HG03108 (cell line): ENCODE data around the gene TMEM72.
A peak's percentile ranks its signal among the peaks of the same experiment; 100 is the strongest.

Experiments
- ATAC-seq: cut with Tn5 transposase; IDR thresholded peaks from one replicate; pipeline ENCODE4 v1.9.1; 2021; ENCODE audit warnings: moderate library complexity; ENCODE audit not compliant: unreplicated experiment

Gene TMEM72

DNA sequence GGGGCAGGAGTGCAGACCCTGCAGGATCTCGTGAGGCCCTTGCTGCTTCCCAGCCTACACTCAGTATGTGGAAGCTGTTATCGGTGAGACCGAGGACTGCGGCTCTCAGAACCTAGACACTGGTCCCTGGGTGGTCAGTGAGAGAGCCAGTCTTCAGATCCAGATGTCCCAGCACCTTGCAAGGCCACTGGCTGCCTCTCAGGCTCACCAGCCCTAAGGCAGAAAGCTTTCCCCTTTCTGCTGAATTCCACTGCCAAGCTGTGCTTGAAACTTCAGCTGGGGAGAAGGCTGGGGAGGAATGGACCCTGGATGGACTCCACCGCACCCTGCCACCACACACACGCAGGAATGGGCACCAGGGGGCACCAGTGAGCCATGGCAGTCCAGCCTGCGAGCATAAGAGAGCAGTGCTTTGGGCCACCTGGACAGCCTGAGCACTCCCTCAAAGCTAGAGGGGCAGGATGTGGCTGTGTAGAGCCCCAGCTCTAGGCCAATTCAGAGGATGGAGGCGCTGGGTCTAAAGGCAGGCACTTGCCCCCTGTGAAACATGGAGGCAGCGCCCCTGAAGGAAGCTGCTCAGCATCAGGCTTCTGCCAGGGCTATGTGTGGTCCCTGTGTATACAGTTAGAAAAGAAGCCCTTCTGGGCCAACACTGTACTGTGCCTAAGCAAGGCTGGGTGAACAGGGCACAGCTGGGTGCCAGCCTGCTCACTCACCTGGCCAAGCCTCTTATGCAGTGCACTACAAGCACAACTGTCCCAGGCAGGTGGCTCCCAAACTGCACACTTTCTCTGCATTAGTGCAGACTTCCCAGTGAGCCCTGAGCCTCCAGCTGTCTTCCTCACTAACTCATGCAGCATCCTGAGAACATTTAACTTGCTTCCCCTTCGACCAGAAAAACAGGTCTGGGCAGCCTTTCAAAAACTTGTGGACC lies 21.6 kb downstream of the TMEM72 start:
- ATAC-seq, result peak; percentile 96

DNA sequence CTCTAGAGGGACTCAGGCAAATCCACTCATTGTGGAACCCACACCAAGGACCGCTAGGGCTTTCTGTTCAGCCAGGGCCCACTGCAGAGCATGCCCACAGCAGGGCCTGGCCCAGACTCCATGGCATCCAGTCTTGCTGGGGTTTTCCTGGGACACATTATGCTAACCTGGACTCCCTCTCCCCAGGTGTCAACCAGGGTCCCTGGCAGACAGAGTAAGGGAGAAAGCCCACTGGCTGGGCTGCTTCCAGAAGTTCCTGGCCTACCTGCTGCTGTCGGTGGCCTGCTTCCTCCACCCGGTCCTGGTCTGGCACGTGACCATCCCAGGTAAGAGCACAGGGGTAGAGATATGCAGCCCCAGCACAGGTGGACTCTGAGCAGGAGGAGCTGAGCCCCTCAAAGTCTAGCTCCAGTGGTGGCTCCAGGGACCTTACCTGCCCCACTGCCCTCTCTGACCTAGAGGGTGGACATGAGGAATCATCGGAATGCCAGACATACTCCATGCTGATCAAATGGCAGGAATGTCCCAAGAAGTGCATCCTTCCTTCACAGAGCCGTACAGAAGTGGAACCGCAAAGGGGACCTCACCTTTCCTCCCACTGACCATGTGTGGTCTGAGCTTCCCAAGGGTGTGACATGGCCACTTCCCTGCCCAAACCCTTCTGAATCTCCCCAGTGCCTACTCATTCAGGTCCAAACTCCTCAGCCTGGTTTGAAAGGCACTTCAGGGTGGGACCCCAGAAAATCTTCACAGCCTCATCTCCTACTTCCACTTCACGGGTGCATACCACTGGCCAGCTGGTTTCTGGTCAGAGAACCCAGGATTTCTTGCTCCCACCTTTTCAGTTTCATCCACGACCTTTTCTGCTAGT lies 22.5 kb downstream of the TMEM72 start:
- ATAC-seq, result no peak

DNA sequence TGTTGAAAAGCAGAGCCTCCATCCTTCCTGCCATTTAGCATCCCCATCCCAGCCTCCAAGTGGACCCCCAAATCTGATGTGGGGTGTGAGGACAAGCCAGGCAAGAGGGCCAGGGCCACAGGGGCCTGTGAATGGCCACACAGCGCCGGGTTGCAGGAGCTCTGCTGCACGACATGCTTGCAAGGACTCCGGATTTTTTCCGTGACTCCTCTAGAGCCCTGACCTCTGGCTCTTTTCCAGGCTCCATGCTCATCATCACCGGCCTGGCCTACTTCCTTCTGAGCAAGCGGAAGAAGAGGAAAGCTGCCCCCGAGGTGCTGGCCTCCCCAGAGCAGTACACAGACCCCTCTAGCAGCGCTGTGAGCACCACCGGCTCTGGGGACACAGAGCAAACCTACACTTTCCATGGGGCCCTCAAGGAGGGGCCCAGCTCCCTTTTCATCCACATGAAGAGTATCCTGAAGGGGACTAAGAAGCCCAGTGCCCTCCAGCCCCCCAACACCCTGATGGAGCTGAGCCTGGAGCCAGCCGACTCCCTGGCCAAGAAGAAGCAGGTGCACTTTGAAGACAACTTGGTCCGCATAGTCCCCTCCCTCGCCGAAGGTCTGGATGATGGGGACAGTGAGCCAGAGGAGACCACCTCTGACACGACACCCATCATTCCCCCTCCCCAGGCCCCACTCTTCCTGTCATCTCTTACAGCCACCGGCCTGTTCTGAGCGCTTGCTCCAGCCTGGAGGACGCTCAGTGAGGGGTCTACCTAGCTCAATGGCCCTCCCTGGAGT lies 23.5 kb downstream of the TMEM72 start:
- ATAC-seq, result no peak

DNA sequence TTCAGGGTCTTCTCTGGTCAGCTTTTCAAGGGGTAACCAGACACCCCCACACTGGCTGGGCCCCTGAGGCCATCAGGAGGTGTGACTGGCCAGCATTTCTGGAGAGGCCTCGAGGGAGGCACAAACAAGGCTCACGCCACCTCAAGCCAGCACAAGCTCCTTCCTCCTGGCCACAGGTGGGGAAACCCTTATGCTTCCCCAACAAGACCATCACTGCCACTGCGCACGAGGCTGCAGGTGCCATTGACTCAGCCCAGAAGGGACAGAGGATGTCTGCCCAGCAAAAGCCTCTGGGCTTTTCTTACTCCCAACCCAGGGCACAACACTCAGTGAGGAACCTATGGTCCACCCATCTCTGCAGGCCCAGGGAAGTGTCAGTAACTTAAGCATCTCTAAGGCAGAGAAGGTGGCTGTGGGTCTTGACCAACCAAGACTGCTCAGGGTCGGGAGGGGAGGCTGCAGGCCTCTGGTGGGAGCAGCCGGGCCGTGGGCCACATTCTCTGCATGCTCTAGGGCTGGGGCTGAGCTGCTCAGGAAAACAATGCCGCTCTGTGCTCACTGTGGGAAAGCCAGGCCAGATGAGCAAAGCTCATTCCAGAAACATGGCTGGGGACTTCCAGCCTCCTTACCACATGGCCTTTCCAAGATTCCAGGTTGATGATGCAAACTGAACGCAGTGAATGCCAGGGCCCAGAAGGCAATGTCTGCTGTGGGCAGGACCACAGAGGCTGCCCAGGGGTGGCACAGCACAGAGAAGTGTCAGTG lies 24.2 kb downstream of the TMEM72 start:
- no peak for ATAC-seq

DNA sequence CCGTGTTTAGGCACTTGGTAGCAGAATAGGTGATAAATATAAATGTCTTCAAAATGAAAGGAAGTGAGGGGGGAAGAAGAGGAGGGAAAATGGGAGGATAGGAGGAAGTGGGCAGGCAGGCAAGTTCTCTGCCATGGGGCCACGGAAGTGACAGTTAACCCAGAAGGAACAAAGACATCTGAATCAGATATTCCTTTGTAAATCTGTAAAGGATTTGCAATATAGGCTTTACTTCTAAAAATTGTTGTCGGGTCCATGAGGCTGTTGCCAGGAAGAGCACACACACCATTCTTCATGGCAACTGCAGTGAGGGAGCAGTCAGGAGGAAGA lies 24.8 kb downstream of the TMEM72 start:
- ATAC-seq, result no peak

DNA sequence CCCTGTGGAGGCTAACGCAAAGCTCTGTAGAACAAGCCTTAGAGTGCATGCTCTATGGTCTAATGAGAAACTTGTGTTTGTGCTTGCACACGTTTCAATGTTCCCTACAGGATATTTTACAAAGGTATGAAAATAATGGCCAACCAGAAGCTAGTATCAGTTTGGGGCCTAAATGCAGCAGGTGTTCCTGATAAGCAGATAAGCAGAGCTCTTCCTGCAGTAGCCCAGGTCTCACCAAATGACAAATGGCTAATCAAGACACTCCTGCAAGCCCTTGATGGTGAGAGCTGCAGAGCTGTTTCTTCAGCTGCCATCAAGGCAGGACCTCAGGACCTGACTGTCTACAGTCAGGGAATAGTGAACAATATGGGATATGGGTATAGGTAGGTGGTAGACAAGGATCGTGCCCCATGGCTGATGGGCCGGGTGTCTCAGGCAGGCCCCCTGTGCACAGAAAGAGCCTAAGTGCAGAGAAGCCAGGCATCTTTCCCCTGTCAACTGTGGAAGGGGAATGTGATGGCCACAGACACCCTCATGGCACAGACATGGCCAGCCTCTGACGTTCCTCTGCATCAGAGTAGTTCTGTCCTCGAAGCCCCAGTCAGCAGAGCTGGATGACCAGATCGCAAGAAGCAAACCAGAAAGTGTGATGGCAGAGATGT lies 25.3 kb downstream of the TMEM72 start:
- no peak for ATAC-seq

DNA sequence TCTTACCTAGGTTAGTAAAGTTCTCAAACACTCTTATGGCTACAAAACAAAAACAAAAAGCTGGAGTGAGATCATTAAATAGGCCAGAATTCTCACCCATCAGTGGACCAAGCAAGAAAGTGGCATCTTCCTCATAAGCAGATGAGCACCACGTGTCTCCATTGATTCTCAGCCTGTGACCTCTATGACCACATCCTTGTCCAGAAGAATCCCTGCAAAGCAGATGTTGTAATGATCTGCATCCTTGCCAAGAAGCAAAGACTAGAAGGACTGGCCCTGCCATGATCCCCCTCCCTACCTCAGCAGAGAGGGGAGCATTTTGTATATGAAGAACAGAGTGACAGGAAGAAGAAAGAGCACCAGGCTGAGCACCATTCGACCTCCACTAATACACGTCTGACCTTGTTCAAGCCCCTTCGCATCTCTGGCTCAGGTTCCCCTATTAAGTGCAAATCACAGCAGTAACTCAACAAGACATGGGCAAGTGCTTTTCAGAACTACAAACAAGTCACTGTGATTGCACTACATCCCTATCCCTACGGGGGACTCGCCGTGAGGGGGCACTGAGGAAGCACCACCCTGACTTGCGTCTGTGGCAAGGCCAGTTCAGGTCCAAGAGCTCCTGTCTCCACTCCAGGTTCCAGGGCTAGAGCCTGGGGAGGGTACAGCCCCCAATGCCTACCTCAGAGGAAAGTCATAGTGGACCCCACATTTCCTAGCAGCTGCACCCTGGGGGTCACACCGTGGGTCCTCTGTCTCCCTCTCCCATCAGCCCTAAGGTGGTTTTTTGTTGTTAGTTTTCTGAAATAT lies 26.3 kb downstream of the TMEM72 start:
- ATAC-seq, result no peak

DNA sequence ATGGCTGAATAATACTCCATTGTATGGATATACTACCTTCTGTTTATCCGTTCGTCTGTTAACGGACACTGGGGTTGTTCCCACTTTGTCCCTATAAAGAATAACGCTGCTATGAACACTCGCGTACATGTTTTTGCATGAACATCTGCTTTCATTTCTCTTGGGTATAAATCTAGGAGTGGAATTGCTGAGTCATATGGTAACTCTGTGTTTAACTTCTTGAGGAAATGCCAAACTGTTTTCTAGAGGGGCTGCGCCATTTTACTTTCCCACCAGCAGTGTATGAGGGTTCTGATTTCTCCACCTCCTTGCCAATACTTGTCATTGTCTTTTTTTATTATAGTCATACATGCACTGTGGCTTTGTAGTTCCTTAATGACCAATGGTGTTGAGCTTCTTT lies 27.8 kb downstream of the TMEM72 start:
- no peak for ATAC-seq

DNA sequence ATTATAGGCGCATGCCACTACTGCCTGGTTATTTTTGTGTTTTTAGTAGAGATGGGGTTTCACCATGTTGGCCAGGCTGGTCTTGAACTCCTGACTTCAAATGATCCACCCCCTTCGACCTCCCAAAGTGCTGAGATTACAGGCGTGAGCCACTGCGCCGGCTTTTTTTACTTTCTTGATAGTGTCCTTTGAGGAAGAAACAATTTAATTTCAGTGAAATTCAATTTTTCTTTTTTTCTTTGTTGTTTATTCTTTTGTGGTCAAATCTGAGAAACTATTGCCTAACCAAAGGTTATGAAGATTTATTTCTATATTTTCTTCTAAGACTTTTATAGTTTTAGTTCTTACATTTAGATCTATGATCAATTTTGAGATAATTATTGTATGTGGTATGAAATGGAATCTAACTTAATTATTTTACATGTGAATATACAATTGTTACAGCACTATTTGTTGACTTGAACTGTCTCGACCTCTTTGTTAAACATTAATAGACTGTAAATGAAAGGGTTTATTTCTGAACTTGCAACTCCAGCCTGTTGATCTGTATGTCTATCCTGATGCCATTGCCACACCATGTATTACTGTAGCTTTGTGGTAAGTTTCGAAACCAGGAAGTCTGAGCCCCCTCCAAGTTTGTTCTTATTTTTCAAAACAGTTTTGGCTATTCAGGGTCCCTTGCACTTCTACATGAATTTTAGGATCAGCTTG lies 28.7 kb downstream of the TMEM72 start:
- ATAC-seq, result no peak

DNA sequence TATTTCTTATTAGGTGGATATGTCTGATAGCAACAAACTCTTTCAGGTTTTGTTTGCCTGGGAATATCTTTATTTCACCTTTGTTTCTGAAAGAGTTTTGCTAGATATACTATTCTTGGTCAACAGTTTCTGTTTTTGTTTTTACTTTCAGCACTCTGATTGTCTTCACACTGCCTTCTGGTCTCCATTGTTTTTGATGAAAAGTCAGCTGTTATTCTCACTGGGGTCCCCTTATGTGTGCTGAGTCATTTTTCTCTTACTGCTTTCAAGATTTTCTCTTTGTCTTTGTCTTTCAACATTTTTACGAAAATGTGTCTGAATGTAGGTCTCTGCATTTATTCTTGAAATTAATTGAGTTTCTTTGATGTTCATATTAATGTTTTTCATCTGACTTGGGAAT lies 33.2 kb downstream of the TMEM72 start:
- no peak for ATAC-seq

DNA sequence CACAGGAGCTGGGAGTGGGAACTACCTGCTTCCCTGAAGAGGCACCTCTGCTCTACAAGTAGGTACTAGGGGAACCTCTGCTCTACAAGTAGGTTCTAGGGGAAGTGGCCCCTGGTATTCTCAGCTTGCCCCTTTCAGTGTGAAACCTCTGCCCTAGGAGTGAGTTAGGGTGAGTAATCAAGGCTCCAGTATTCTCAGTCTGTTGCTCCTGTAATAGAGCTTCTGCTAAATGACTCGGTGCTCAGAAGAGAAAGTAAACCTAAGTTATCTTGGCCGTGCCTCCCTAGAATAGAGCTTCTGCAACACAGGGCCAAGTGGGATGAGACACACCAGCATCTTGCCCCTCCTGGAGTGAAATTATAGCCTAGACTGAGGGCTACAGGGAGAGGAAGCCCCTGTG lies 35.1 kb downstream of the TMEM72 start:
- ATAC-seq, result peak; percentile 50

DNA sequence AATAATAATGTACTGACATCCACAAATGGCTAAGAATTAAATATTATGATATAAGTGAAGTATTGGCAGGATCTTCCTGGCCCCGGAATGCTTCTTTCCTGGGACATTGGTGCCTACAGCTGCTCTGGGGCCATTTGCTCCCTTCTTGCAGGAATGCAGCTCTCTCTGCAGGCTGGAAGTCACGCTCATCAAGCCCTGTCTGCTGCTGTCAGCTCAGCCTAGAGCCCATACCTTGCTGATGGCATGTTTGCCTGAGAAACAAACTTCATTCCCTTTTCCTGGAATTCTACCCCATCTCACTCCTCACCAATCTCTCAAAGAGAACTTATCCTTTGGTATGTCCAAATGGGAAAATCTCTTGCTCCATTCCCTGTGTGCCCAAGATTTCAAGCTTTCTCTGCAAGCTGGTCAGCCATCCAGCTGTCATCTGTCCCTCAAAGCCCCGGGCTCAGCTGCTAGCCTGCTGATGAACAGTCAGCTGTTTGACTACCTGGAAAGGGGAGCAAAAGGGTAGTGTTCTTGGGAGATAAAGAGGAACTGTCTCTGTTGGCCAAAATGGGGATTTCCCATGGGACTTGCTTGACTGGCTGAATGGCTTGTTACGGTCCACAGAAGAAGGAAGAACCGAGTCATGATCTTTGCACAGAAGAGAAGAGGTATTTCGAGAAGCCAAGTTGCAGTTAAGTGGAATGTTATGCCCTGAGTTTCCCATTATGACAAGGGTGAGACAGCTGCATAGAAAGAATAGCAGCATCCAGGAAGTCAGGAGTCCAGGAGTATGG lies 36.4 kb downstream of the TMEM72 start:
- ATAC-seq, result peak; percentile 50

DNA sequence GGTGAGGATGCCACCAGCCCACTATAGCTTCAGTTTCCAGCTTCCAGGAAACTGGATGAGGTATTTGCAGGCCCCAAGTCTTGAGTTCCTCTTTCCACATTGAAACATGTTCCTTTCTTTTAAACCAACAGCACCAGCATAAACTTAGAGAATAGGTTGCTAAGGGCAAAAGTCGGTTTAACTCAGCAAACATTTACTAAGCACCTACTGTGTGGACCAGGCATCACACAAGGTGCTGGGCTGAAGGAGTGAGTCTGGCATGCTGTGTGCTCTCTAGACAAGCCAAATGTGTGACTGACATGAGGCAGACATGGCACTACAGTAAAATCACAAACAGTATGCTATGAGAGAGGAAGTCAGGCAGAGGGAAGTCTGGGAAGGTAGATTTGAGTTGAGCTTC lies 37.5 kb downstream of the TMEM72 start:
- ATAC-seq, result no peak

DNA sequence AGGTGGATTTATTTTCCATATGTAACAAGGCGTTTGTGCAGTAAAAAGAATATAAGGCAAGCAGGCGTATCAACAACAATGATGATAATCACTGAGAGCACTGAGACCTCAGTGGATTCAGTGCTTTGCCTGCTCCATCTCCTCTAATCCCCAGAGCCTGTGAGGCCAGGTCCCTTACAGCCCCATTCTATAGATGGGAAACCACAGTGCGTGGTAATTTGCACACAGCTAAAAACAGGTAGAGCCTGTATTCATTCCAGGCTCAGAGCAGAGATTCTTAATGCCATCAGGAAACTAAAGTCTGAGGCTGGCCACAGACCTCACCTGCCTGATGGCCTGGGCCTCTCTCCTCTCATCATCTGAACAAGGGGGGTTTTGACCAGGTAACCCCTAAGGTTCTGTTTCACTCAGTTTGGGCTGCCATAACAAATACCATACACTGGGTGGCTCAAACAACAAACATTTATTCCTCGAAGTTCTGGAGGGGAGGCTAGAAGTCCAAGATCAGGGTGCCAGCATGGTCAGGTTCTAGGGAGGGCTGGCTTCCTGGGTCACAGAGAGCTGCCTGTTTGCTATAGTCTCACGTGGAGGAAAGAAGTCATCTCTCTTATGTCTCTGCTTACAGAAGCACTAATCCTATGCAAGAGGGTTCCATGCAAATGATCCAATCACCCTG lies 38.1 kb downstream of the TMEM72 start:
- ATAC-seq, result no peak

DNA sequence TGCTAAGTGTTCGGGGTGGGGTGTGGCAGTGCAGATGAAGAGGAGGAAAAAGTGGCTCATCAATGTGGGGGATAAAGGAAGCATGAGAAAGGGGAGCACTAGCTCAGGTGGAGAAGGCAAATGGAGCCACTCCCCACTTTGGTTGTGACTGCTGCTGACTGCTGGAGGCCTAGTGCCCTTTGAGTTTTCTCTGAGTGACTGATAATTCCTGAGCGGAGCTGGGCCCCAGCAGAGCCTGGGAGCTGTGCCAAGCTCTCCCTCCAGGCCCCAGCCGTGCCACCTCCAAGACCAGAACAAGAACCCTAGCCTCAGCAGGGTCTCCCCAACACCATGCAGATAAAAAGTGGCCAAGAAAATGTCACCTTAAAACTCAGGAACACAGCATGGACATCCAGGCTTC lies 38.8 kb downstream of the TMEM72 start:
- no peak for ATAC-seq

DNA sequence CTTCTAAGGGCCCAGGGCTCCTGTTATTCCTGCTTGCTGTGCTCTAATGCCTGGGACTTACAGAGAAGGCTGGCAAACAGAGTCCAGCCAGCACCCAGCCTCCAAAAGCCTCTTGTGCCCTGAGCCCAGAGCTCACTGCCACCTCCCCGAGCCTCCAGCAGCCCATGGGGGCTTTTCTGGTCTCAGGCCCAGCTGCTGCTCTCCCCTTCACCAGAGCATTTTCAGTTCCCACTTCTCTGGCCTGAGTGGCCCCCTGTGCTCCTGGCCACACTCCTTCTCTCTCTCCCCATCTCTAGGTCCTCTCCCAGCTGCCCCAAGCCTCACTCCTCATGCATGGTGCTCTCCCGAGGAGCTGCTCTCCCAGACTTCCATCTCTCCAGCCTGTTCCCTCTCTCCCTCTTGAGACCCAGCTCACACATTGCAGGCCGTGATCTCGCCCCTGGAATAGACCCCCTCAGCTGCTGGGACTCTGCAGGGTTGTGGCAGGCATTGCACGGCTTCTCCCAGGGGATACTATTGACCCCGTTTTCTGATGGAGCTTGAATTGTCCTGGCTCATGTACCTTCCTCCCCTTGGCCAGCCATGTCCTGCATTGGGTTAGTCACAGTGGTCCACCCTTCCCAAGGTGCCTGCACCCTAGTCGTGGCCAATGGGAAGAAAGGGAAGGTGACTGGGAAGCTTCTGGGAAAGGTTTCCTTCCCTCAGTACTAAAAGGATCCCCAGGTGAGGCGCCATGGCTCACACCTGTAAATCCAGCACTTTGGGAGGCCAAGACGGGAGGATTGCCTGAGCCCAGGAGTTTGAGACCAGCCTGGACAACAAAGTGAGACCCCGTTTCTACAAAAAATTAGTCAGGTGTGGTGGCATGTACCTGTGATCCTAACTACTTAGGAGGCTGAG lies 39.4 kb downstream of the TMEM72 start:
- ATAC-seq, result no peak
